Measurements from ENCODE around the gene TMEM97. TPM values are rescaled to one million over a fixed set of nuclear protein-coding genes. Genes with fewer than 3 reads are reported as not detected.

The TMEM97 gene
- total and polyA plus RNA-seq, 2 experiments from 2014 or later: 101 to 216 TPM

DNA sequence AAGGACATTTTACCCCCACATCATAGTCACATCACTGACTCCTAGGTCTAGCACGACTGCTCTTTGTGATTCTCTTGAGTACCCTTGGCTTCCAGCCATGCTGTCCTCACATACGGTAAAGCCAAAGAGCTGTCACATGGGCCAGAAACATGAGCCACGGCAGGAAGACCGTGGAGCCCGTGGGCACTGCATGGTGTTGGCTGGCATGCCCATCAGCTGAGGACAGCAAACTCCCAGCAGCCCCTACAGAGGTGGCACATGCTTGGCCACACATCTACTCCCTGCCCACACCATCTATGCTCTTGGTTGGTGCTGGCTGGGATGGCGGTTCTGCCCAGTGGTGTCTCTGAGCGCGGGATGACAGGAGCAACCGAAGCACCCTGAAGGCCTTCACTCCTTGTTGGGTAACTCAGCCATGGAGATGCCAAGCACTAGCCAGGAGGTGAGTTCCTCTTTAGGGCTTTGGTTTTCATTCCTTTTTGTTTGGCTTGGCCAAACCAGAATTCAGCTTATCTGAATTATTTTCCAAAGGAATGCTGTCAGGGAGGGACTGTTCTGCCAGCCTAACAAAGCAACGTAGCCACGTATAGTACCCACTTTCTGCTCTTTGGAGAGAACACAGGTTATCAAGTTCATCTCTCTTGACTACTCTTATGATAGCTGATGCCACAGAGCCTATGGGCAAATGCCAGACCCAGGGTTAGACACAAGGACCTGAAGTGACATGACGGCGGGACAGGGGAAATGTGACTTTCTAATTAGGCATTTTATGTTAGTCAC, 26.6 kb downstream of the TMEM97 start:
- H3K27me3 ChIP-seq (ENCODE audit: insufficient read depth): no peaks in the 10 kb centered on the region
- peaks cover 16% of the 10 kb centered on the region for H3K4me1 Mint-ChIP-seq
- peaks cover 9% of the 10 kb centered on the region for H3K27me3 Mint-ChIP-seq (ENCODE audit: insufficient read depth, low read depth, poor library complexity)
- H2AFZ ChIP-seq: no peak overlapping the region
- H3K36me3 Mint-ChIP-seq (ENCODE audit: low read depth): peaks cover 57% of the 10 kb centered on the region
- no peak overlapping the region for H3K4me3 ChIP-seq
- no peak overlapping the region for H3K4me3 Mint-ChIP-seq
- peaks cover 15% of the 10 kb centered on the region for H3K36me3 ChIP-seq (ENCODE audit: insufficient read depth)
- no peak overlapping the region for H3K27ac ChIP-seq (ENCODE audit: low read depth)
- no peak for TF ChIP-seq EZH2phosphoT487 (IDR thresholded peaks at IDR 0.05; ENCODE audit: unreplicated experiment)
- TF ChIP-seq, protein P1, sequence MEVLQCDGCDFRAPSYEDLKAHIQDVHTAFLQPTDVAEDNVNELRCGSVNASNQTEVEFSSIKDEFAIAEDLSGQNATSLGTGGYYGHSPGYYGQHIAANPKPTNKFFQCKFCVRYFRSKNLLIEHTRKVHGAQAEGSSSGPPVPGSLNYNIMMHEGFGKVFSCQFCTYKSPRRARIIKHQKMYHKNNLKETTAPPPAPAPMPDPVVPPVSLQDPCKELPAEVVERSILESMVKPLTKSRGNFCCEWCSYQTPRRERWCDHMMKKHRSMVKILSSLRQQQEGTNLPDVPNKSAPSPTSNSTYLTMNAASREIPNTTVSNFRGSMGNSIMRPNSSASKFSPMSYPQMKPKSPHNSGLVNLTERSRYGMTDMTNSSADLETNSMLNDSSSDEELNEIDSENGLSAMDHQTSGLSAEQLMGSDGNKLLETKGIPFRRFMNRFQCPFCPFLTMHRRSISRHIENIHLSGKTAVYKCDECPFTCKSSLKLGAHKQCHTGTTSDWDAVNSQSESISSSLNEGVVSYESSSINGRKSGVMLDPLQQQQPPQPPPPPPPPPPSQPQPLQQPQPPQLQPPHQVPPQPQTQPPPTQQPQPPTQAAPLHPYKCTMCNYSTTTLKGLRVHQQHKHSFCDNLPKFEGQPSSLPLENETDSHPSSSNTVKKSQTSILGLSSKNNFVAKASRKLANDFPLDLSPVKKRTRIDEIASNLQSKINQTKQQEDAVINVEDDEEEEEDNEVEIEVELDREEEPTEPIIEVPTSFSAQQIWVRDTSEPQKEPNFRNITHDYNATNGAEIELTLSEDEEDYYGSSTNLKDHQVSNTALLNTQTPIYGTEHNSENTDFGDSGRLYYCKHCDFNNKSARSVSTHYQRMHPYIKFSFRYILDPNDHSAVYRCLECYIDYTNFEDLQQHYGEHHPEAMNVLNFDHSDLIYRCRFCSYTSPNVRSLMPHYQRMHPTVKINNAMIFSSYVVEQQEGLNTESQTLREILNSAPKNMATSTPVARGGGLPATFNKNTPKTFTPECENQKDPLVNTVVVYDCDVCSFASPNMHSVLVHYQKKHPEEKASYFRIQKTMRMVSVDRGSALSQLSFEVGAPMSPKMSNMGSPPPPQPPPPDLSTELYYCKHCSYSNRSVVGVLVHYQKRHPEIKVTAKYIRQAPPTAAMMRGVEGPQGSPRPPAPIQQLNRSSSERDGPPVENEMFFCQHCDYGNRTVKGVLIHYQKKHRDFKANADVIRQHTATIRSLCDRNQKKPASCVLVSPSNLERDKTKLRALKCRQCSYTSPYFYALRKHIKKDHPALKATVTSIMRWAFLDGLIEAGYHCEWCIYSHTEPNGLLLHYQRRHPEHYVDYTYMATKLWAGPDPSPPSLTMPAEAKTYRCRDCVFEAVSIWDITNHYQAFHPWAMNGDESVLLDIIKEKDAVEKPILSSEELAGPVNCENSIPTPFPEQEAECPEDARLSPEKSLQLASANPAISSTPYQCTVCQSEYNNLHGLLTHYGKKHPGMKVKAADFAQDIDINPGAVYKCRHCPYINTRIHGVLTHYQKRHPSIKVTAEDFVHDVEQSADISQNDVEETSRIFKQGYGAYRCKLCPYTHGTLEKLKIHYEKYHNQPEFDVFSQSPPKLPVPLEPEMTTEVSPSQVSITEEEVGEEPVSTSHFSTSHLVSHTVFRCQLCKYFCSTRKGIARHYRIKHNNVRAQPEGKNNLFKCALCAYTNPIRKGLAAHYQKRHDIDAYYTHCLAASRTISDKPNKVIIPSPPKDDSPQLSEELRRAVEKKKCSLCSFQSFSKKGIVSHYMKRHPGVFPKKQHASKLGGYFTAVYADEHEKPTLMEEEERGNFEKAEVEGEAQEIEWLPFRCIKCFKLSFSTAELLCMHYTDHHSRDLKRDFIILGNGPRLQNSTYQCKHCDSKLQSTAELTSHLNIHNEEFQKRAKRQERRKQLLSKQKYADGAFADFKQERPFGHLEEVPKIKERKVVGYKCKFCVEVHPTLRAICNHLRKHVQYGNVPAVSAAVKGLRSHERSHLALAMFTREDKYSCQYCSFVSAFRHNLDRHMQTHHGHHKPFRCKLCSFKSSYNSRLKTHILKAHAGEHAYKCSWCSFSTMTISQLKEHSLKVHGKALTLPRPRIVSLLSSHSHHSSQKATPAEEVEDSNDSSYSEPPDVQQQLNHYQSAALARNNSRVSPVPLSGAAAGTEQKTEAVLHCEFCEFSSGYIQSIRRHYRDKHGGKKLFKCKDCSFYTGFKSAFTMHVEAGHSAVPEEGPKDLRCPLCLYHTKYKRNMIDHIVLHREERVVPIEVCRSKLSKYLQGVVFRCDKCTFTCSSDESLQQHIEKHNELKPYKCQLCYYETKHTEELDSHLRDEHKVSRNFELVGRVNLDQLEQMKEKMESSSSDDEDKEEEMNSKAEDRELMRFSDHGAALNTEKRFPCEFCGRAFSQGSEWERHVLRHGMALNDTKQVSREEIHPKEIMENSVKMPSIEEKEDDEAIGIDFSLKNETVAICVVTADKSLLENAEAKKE (CRISPR knock-in tag; IDR thresholded peaks at IDR 0.05): no peak
- TF ChIP-seq, protein P2, sequence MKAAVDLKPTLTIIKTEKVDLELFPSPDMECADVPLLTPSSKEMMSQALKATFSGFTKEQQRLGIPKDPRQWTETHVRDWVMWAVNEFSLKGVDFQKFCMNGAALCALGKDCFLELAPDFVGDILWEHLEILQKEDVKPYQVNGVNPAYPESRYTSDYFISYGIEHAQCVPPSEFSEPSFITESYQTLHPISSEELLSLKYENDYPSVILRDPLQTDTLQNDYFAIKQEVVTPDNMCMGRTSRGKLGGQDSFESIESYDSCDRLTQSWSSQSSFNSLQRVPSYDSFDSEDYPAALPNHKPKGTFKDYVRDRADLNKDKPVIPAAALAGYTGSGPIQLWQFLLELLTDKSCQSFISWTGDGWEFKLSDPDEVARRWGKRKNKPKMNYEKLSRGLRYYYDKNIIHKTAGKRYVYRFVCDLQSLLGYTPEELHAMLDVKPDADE (IDR thresholded peaks at IDR 0.05): no peak
- TF ChIP-seq, protein P3, sequence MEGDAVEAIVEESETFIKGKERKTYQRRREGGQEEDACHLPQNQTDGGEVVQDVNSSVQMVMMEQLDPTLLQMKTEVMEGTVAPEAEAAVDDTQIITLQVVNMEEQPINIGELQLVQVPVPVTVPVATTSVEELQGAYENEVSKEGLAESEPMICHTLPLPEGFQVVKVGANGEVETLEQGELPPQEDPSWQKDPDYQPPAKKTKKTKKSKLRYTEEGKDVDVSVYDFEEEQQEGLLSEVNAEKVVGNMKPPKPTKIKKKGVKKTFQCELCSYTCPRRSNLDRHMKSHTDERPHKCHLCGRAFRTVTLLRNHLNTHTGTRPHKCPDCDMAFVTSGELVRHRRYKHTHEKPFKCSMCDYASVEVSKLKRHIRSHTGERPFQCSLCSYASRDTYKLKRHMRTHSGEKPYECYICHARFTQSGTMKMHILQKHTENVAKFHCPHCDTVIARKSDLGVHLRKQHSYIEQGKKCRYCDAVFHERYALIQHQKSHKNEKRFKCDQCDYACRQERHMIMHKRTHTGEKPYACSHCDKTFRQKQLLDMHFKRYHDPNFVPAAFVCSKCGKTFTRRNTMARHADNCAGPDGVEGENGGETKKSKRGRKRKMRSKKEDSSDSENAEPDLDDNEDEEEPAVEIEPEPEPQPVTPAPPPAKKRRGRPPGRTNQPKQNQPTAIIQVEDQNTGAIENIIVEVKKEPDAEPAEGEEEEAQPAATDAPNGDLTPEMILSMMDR (conservative IDR thresholded peaks at IDR 0.05; ENCODE audit: low read depth in 2 of 2): no peak
- H3K9me2 ChIP-seq (ENCODE audit: insufficient read depth): no peaks in the 10 kb centered on the region
- H4K20me1 ChIP-seq (replicated peaks; ENCODE audit: insufficient read depth): peaks cover 8% of the 10 kb centered on the region; the same call in 1 of the 2 replicates
- H3K79me2 ChIP-seq (replicated peaks; ENCODE audit: insufficient read depth): no peaks in the 10 kb centered on the region
- H3K4me1 ChIP-seq (ENCODE audit: insufficient read depth): no peaks in the 10 kb centered on the region; the same call in 1 of the 2 replicates
- ATAC-seq (no peak), DNase-seq (ENCODE audit: low spot score) (no peak)
- no peak overlapping the region for H3K4me2 ChIP-seq
- H3K9me3 Mint-ChIP-seq: no peaks in the 10 kb centered on the region
- H3F3A ChIP-seq (replicated peaks; ENCODE audit: low read depth): no peaks in the 10 kb centered on the region
- H3K27ac Mint-ChIP-seq: no peak overlapping the region

Data from GM23338 (cell line).